GM21526 (cell line): ENCODE results near the gene INO80.
"Not testable (repeated sequence)": the region's sequence is repeated elsewhere in the genome, so short reads cannot be mapped to it uniquely, and the experiment has no call there.

ENCODE experiments used
- ATAC-seq: cut with Tn5 transposase; IDR thresholded peaks from one replicate; pipeline ENCODE4 v1.9.1; 2021; ENCODE audit warnings: moderate library complexity; ENCODE audit not compliant: unreplicated experiment, low FRiP score

INO80 gene

GRCh38 chr15:40968290-40969085 lies 147.6 kb downstream of the INO80 start:
- no peak for ATAC-seq

- ATAC-seq: no peak
Observed at GRCh38 chr15:40964634-40965033, 151.4 kb downstream of the INO80 start.

GRCh38 chr15:40964006-40964405 lies 152.1 kb downstream of the INO80 start:
- ATAC-seq: no peak

GRCh38 chr15:40963201-40963600 lies 152.9 kb downstream of the INO80 start:
- ATAC-seq: no peak

- not testable (repeated sequence) for ATAC-seq
Observed at GRCh38 chr15:40962317-40962716, 153.8 kb downstream of the INO80 start.

- ATAC-seq: not testable (repeated sequence)
Observed at GRCh38 chr15:40961740-40962139, 154.3 kb downstream of the INO80 start.

- ATAC-seq: no peak
Observed at GRCh38 chr15:40960925-40961324, 155.2 kb downstream of the INO80 start.

- no peak for ATAC-seq
Observed at GRCh38 chr15:40960151-40960885, 155.8 kb downstream of the INO80 start.

GRCh38 chr15:40959331-40960141 lies 156.5 kb downstream of the INO80 start:
- no peak for ATAC-seq

- ATAC-seq: no peak
Observed at GRCh38 chr15:40958723-40959122, 157.4 kb downstream of the INO80 start.

- no peak for ATAC-seq
Observed at GRCh38 chr15:40958146-40958545, 157.9 kb downstream of the INO80 start.

- no peak for ATAC-seq
Observed at GRCh38 chr15:40957581-40958051, 158.5 kb downstream of the INO80 start.

- no peak for ATAC-seq
Observed at GRCh38 chr15:40957041-40957555, 159.0 kb downstream of the INO80 start.

- no peak for ATAC-seq
Observed at GRCh38 chr15:40956541-40956982, 159.5 kb downstream of the INO80 start.

- no peak for ATAC-seq
Observed at GRCh38 chr15:40955930-40956540, 160.0 kb downstream of the INO80 start.

GRCh38 chr15:40955141-40955903 lies 160.8 kb downstream of the INO80 start:
- ATAC-seq: no peak

- not testable (repeated sequence) for ATAC-seq
Observed at GRCh38 chr15:40954158-40954848, 161.8 kb downstream of the INO80 start.

- no peak for ATAC-seq
Observed at GRCh38 chr15:40953713-40954074, 162.4 kb downstream of the INO80 start.
